ENCODE data around the gene MBD3L2B.

Gene MBD3L2B

GRCh38 chr19:7000816-7001215 lies 20.4 kb downstream of the MBD3L2B start:
- Histone ChIP-seq H3K27me3 (ENCODE audit: control insufficient read depth, low read length) (no peaks in the 10 kb centered on the region; the same call in none of the 2 replicates), H3K27ac (ENCODE audit: low read depth, low read length) (no peak overlapping the region), H3K79me2 (ENCODE audit: control insufficient read depth, low read length) (no peaks in the 10 kb centered on the region), H3K4me2 (ENCODE audit: low read length) (no peak overlapping the region), H3K9me3 (ENCODE audit: control insufficient read depth, insufficient read depth, low read length) (no peaks in the 10 kb centered on the region), H3F3A (ENCODE audit: control insufficient read depth, insufficient read depth) (no peaks in the 10 kb centered on the region), H3K36me3 (ENCODE audit: control insufficient read depth, low read length) (no peaks in the 10 kb centered on the region), H3K4me3 (ENCODE audit: low read length) (no peak overlapping the region), H3K9me2 (replicated peaks; ENCODE audit: control insufficient read depth, low read length) (no peaks in the 10 kb centered on the region), H4K20me1 (ENCODE audit: control insufficient read depth, insufficient read depth, low read depth, low read length) (no peaks in the 10 kb centered on the region), H3K4me1 (ENCODE audit: control insufficient read depth, low read length) (no peaks in the 10 kb centered on the region)
- TF ChIP-seq EZH2phosphoT487 (IDR thresholded peaks at IDR 0.05; ENCODE audit: borderline replicate concordance, low read length) (no peak), CTCF (IDR thresholded peaks at IDR 0.05; ENCODE audit: low read depth, low read length, poor library complexity, severe bottlenecking) (no peak)

- Histone ChIP-seq H3K9me3 (ENCODE audit: control insufficient read depth, insufficient read depth, low read length) (peaks cover 5% of the 10 kb centered on the region; the same call in 1 of the 2 replicates), H3K79me2 (ENCODE audit: control insufficient read depth, low read length) (no peaks in the 10 kb centered on the region), H3K27ac (ENCODE audit: low read depth, low read length) (no peak overlapping the region), H3K4me3 (ENCODE audit: low read length) (no peak overlapping the region), H3K36me3 (ENCODE audit: control insufficient read depth, low read length) (no peaks in the 10 kb centered on the region), H3K27me3 (ENCODE audit: control insufficient read depth, low read length) (no peaks in the 10 kb centered on the region; the same call in none of the 2 replicates), H3K4me1 (ENCODE audit: control insufficient read depth, low read length) (no peaks in the 10 kb centered on the region), H3K4me2 (ENCODE audit: low read length) (no peak overlapping the region), H3F3A (ENCODE audit: control insufficient read depth, insufficient read depth) (no peaks in the 10 kb centered on the region), H4K20me1 (ENCODE audit: control insufficient read depth, insufficient read depth, low read depth, low read length) (no peaks in the 10 kb centered on the region), H3K9me2 (replicated peaks; ENCODE audit: control insufficient read depth, low read length) (no peaks in the 10 kb centered on the region)
- TF ChIP-seq CTCF (IDR thresholded peaks at IDR 0.05; ENCODE audit: low read depth, low read length, poor library complexity, severe bottlenecking): no peak
- TF ChIP-seq EZH2phosphoT487 (IDR thresholded peaks at IDR 0.05; ENCODE audit: borderline replicate concordance, low read length): no peak
Observed at GRCh38 chr19:7000333-7000732, 20.9 kb downstream of the MBD3L2B start.

GRCh38 chr19:6999933-7000332 lies 21.3 kb downstream of the MBD3L2B start:
- Histone ChIP-seq H3K27me3 (ENCODE audit: control insufficient read depth, low read length) (no peaks in the 10 kb centered on the region; the same call in none of the 2 replicates), H3K9me3 (ENCODE audit: control insufficient read depth, insufficient read depth, low read length) (peaks cover 9% of the 10 kb centered on the region; the same call in 1 of the 2 replicates), H3K79me2 (ENCODE audit: control insufficient read depth, low read length) (no peaks in the 10 kb centered on the region), H3K27ac (ENCODE audit: low read depth, low read length) (no peak overlapping the region), H3K4me3 (ENCODE audit: low read length) (no peak overlapping the region), H3F3A (ENCODE audit: control insufficient read depth, insufficient read depth) (no peaks in the 10 kb centered on the region), H3K4me2 (ENCODE audit: low read length) (no peak overlapping the region), H3K9me2 (replicated peaks; ENCODE audit: control insufficient read depth, low read length) (no peaks in the 10 kb centered on the region), H3K36me3 (ENCODE audit: control insufficient read depth, low read length) (no peaks in the 10 kb centered on the region), H4K20me1 (ENCODE audit: control insufficient read depth, insufficient read depth, low read depth, low read length) (no peaks in the 10 kb centered on the region), H3K4me1 (ENCODE audit: control insufficient read depth, low read length) (no peaks in the 10 kb centered on the region)
- no peak for TF ChIP-seq EZH2phosphoT487 (IDR thresholded peaks at IDR 0.05; ENCODE audit: borderline replicate concordance, low read length)
- no peak for TF ChIP-seq CTCF (IDR thresholded peaks at IDR 0.05; ENCODE audit: low read depth, low read length, poor library complexity, severe bottlenecking)
